ENCODE measurements around the gene CYB5B.
A peak's percentile ranks its signal among the peaks of the same experiment; 100 is the strongest.
"Not testable (repeated sequence)": the region's sequence is repeated elsewhere in the genome, so short reads cannot be mapped to it uniquely, and the experiment has no call there.

Gene CYB5B

GRCh38 chr16:69410219-69410990, 14.0 kb upstream of the CYB5B start:
- no peak for DNase-seq

GRCh38 chr16:69411064-69411985, 13.1 kb upstream of the CYB5B start:
- no peak for DNase-seq

- no peak for DNase-seq
Observed at GRCh38 chr16:69412287-69412686, 12.1 kb upstream of the CYB5B start.

- DNase-seq = no peak
Observed at GRCh38 chr16:69413045-69413664, 11.3 kb upstream of the CYB5B start.

GRCh38 chr16:69417520-69418199, 6.8 kb upstream of the CYB5B start:
- no peak for DNase-seq

GRCh38 chr16:69419956-69420355, 4.5 kb upstream of the CYB5B start:
- DNase-seq = no peak

GRCh38 chr16:69423189-69423588, 1.2 kb upstream of the CYB5B start:
- DNase-seq = no peak

GRCh38 chr16:69424935-69425784, 741 bp downstream of the CYB5B start:
- DNase-seq = no peak

- DNase-seq = no peak
Observed at GRCh38 chr16:69428652-69429051, 4.2 kb downstream of the CYB5B start.

- not testable (repeated sequence) for DNase-seq
Observed at GRCh38 chr16:69429058-69429640, 4.7 kb downstream of the CYB5B start.

- no peak for DNase-seq
Observed at GRCh38 chr16:69431948-69432468, 7.6 kb downstream of the CYB5B start.

GRCh38 chr16:69434066-69434465, 9.6 kb downstream of the CYB5B start:
- no peak for DNase-seq

- DNase-seq = no peak
Observed at GRCh38 chr16:69435977-69436820, 11.8 kb downstream of the CYB5B start.

- DNase-seq = no peak
Observed at GRCh38 chr16:69436896-69437295, 12.5 kb downstream of the CYB5B start.

- DNase-seq = no peak
Observed at GRCh38 chr16:69438465-69438864, 14.0 kb downstream of the CYB5B start.

GRCh38 chr16:69440250-69440649, 15.8 kb downstream of the CYB5B start:
- no peak for DNase-seq

- DNase-seq = not testable (repeated sequence)
Observed at GRCh38 chr16:69441030-69441429, 16.6 kb downstream of the CYB5B start.

GRCh38 chr16:69443927-69444631, 19.7 kb downstream of the CYB5B start:
- peak; percentile 16 for DNase-seq

GRCh38 chr16:69444873-69445517, 20.6 kb downstream of the CYB5B start:
- no peak for DNase-seq

Measured in activated gamma-delta T cell treated with Interleukin-2 at 50 U/mL for 16 hours (primary cell).